GM21723 (cell line): Measurements from ENCODE around the gene NRP2.
A peak's percentile ranks its signal among the peaks of the same experiment; 100 is the strongest.

Experiments
- ATAC-seq: cut with Tn5 transposase; IDR thresholded peaks from one replicate; pipeline ENCODE4 v1.9.1; 2021; ENCODE audit warnings: mild to moderate bottlenecking, moderate library complexity; ENCODE audit not compliant: unreplicated experiment

Gene NRP2

DNA sequence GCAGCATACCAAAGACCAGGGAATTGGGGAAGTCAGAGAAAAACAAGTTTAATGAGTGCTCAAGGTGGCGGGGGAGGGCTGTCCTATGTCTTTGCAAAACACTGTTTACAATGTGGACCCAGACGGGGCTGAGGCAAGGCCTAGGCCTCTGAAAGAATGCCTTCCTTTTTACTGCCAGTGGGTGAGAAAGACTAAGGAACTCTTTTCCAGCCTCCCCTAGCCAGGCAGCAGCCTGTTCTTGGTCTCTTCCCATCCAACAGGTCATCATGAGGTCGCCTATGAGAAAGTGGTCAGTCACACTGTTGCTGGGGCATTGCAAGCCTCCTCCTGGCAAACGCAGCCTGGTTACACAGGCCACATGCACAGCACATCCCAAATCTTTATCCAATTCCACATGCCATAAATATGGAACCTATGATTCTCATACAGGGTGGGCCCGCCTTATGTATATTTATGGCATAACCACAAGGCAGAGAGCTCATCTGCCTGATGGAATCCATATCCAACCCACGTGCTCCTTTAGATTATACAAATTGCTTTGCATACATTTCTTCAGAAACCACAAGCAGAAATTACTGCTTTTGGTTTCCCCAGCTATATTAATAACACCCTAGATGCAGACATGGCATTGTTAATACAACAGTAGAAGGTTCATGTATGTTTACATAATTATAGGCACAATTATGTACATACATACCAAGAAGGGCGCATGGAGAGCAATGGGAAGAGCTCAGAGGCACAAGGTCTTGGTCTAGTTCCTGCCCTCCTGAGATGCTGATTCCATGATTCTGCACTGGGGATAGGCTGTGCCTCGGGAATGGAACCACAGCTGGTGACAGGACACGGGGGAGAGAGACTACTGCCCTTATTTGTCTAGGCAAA is 48.6 kb downstream of the NRP2 start:
- no peak for ATAC-seq

- ATAC-seq: peak; percentile 85
Measured at GRCh38 chr2:205731583-205731981, 49.3 kb downstream of the NRP2 start.

DNA sequence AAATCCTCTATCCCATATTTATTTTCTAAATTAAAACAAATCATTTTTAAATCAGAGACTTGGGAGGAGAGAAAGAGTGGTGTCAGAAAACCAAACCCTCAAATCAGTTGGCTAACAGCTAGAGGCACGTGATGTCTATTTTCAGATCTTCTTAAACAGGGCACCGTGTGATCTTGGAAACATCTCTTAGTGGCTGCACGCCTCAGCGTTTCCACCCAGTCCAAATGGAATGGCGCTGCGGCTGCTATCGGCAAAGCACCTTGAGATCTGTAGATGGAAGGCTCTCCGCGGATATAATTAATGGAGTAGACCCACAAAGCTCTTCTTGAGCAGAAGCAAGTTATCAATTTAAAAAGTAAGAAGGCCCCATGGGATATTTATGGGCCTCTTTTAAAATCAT is 50.0 kb downstream of the NRP2 start:
- ATAC-seq: no peak

DNA sequence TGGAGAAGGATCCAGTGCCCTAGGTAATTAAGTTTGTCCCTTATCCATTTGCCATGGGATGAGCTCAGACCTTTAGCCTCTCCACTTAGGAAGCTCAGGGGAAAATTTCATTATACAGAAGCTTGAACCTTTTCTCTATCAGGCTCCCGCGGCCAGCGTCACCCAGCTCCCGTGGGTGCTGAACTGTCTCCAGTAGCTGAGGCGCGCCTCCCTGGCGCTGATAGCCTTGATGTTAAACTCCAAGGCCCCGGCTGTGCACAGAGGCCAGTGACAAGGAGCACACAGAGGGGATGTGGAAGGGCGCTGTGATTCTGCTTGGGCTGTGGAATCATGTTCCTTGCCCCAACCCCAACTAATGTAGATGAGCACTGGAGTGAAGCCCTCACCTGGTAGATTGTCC is 50.8 kb downstream of the NRP2 start:
- ATAC-seq: no peak

DNA sequence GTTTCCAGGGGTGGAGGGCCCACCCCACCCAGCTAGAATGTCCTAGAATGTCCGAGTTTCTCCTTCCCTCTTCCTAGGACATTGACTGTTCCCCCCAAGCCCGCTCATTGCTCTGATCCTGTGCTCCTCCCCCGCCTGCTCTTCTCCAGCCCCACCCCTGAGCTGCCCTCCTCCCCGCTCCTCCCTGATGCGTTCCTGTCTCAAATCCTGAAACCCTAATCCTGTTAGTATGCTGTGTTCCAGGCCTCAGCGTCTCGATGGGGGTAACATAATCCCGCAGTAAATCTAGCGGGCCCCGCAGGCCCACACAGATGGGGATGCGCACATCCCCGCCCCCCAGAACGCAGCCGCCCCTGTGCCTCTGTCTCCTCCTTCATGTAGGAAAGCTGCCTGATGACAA is 51.3 kb downstream of the NRP2 start:
- no peak for ATAC-seq

DNA sequence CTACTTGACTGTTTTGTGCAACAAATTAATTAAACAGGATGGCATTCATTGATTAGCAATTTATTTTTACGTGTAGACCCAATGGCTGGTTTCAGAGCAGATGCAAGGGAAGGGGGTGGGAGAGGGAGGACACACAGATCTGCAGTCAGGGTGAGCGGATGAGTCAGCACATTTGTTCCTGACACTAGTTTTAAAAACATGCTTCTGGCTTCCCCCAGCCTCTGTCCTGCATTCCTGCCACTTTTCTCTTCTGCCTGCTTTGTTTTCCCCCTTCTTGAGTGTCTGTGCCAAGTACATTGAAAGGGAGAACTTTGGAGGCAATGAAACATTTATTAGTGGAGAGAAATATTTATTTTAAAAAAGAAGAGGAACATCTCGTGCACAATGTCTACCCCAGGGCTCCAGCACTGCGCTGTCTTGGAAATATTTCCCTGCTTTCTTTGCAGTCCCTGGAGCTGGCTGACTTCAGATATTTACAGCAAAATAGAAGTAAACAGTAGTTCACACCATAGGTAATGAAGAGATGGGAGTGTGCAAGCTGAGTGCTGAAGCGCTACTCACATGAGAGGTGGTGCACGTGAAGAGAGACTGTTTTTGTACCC is 52.2 kb downstream of the NRP2 start:
- no peak for ATAC-seq

GRCh38 chr2:205738117-205738968 is 56.0 kb downstream of the NRP2 start:
- ATAC-seq: no peak

GRCh38 chr2:205739620-205740019 is 57.3 kb downstream of the NRP2 start:
- ATAC-seq: no peak

GRCh38 chr2:205740381-205740780 is 58.1 kb downstream of the NRP2 start:
- no peak for ATAC-seq

GRCh38 chr2:205741256-205741978 is 59.1 kb downstream of the NRP2 start:
- ATAC-seq: no peak

GRCh38 chr2:205743137-205743536 is 60.8 kb downstream of the NRP2 start:
- ATAC-seq: no peak

DNA sequence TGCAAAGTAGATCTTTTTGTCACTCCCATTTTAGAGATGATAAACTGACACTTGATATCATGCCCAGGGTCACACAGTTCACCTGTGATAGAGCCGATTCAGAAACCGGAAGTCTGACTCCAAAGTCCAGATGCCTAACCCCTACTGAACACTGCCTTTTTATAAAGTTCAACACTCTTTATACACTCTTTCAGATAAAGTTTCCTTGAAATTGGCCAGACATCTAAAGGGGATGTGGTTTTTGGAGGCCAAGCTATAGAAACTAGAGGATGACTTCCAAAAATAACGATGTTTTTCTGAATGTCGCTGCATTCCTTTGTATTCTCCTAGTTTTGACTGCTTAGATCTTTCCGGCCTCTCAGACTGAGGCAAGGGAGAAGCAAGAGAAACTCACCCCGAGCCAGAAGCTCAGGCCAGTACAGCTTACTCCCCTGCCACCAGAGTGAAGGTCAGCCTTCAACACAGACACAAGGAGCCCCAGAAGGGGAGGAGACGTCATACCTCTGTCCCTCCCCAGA is 61.8 kb downstream of the NRP2 start:
- ATAC-seq: no peak

- ATAC-seq: no peak
Measured at GRCh38 chr2:205745661-205746419, 63.5 kb downstream of the NRP2 start.

- no peak for ATAC-seq
Measured at GRCh38 chr2:205746420-205746785, 64.1 kb downstream of the NRP2 start.

- no peak for ATAC-seq
Measured at GRCh38 chr2:205747829-205748386, 65.6 kb downstream of the NRP2 start.

GRCh38 chr2:205748639-205749038 is 66.3 kb downstream of the NRP2 start:
- no peak for ATAC-seq

- ATAC-seq: no peak
Measured at GRCh38 chr2:205749078-205749477, 66.8 kb downstream of the NRP2 start.

- ATAC-seq: no peak
Measured at GRCh38 chr2:205750797-205751196, 68.5 kb downstream of the NRP2 start.

DNA sequence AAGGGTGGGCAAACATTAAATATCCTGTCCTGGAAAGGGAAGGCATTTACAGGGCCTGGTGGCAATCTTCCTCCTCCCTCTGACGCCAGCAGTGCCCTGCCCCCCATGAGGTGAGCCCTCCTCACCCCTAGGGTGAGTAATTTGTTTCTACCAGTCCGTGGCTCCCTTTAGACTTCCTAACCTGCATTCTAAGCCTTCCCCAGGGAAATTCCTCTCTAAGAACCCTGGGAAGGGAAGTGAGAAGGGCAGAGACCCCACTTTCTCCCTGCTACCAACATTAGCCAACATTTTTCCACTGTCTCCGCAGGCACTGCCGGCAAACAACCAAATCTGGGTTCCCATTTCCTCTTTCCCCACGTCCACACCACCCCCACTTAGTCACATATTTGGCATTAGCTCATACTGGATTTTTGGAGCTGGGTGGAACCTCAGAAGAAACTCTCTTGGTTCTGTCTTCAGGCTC is 69.3 kb downstream of the NRP2 start:
- no peak for ATAC-seq
